H1 (cell line): Measurements from ENCODE around the gene GRID1. TPM values are rescaled to one million over a fixed set of nuclear protein-coding genes. Genes with fewer than 3 reads are reported as not detected.

Experiments used
- CTCF ChIA-PET: fragments of 300-600 bp; sonication (Branson Sonifier 250); formaldehyde crosslinking; loops from one replicate; lab custom pipeline; 2021; ENCODE audit not compliant: partially characterized antibody; lab: Charles Lee
- POLR2A ChIA-PET: fragments of 300-600 bp; sonication (Branson Sonifier 250); formaldehyde crosslinking; loops from one replicate; lab custom pipeline; 2021; ENCODE audit warnings: inconsistent platforms; ENCODE audit not compliant: partially characterized antibody; lab: Charles Lee
- DNase-seq, 2 experiments: peaks; one replicate each; pipeline versions ENCODE4 v3.0.0 to v3.0.0-alpha.2; 2010 to 2022; ENCODE audit warnings: low spot score in 2 of 2, low read depth in 1 of 2, mixed read lengths in 1 of 2
- FAIRE-seq: peaks from 2 replicates; lab custom pipeline; 2011; peaks lifted over from hg19 to GRCh38; lab: Jason Lieb, UNC
- H2AFZ ChIP-seq: 2 replicates; pipeline ENCODE4 v1.8.1; 2012; ENCODE audit warnings: low read length, inconsistent platforms
- H2AK5ac ChIP-seq: 2 replicates; pipeline ENCODE4 v1.6.1; 2013; ENCODE audit warnings: low read depth, low read length
- H2BK120ac ChIP-seq: replicated peaks from 2 replicates; pipeline ENCODE3; 2013; ENCODE audit warnings: low read depth, low read length, inconsistent platforms
- H2BK12ac ChIP-seq: 2 replicates; pipeline ENCODE4 v1.6.1; 2013; ENCODE audit warnings: low read depth, low read length
- H2BK15ac ChIP-seq: 2 replicates; pipeline ENCODE4 v1.6.1; 2013; ENCODE audit warnings: low read length
- H2BK20ac ChIP-seq: 2 replicates; pipeline ENCODE4 v1.6.1; 2013; ENCODE audit warnings: low read length
- H2BK5ac ChIP-seq: 2 replicates; pipeline ENCODE4 v1.6.1; 2013; ENCODE audit warnings: low read depth, low read length
- H3K14ac ChIP-seq: 2 replicates; pipeline ENCODE4 v1.6.1; 2013; ENCODE audit warnings: inconsistent platforms; ENCODE audit not compliant: insufficient read length
- H3K18ac ChIP-seq: 2 replicates; pipeline ENCODE4 v1.6.1; 2013; ENCODE audit warnings: low read length; ENCODE audit errors: extremely low read depth
- H3K23ac ChIP-seq: 2 replicates; pipeline ENCODE4 v1.6.1; 2013; ENCODE audit warnings: inconsistent platforms; ENCODE audit not compliant: insufficient read length
- H3K23me2 ChIP-seq: 2 replicates; pipeline ENCODE4 v1.6.1; 2013; ENCODE audit warnings: low read depth, low read length
- H3K27ac ChIP-seq: 2 replicates; pipeline ENCODE4 v1.6.1; 2011; ENCODE audit warnings: low read depth, low read length, inconsistent platforms
- H3K27me3 ChIP-seq, 4 experiments: replicated peaks in 1 of 4; 1 replicate in 1 of 4; 2 replicates in 3 of 4; pipeline versions ENCODE4 v1.6.1 to v1.8.1; 2011 to 2013; ENCODE audit warnings: low read length in 3 of 4, mild to moderate bottlenecking in 3 of 4, inconsistent platforms in 2 of 4, mixed read lengths in 2 of 4, moderate library complexity in 1 of 4; ENCODE audit not compliant: control insufficient read depth in 3 of 4, insufficient read depth in 3 of 4; ENCODE audit errors: extremely low read depth in 1 of 4
- H3K36me3 ChIP-seq, 4 experiments: 2 replicates each; pipeline versions ENCODE4 v1.6.1 to v1.8.1; 2011 to 2013; ENCODE audit warnings: mild to moderate bottlenecking in 4 of 4, low read length in 3 of 4, moderate library complexity in 2 of 4, control low read depth in 1 of 4, inconsistent platforms in 1 of 4; ENCODE audit not compliant: insufficient read depth in 4 of 4, control insufficient read depth in 2 of 4
- H3K4ac ChIP-seq: replicated peaks from 2 replicates; pipeline ENCODE3; 2013; ENCODE audit warnings: low read length, low read depth, mixed read lengths, inconsistent platforms; ENCODE audit not compliant: insufficient read length
- H3K4me1 ChIP-seq, 4 experiments: replicated peaks in 1 of 4; 1 replicate in 1 of 4; 2 replicates in 3 of 4; pipeline versions ENCODE4 v1.6.1 to v1.8.1; 2011 to 2013; ENCODE audit warnings: low read length in 3 of 4, inconsistent platforms in 2 of 4, mixed read lengths in 1 of 4; ENCODE audit not compliant: insufficient read depth in 4 of 4, control insufficient read depth in 3 of 4
- H3K4me2 ChIP-seq, 2 experiments: 2 replicates each; pipeline versions ENCODE4 v1.6.1 to v1.8.1; 2011 to 2013; ENCODE audit warnings: low read depth in 2 of 2, low read length in 2 of 2, control low read depth in 1 of 2, inconsistent platforms in 1 of 2, mild to moderate bottlenecking in 1 of 2; ENCODE audit not compliant: insufficient read depth in 1 of 2
- H3K4me3 ChIP-seq, 4 experiments: fragments of 200-600, 300-600 bp in 1 of 4; sonication (generic), shearing (Covaris generic), sonication (Bioruptor Twin) in 1 of 4; 2 replicates each; pipeline versions ENCODE4 v1.5.1 to v1.8.1; 2011 to 2016; ENCODE audit warnings: low read length in 4 of 4, low read depth in 3 of 4, control low read depth in 2 of 4, inconsistent platforms in 2 of 4, mild to moderate bottlenecking in 2 of 4, mixed read lengths in 1 of 4, moderate library complexity in 1 of 4; ENCODE audit not compliant: insufficient read depth in 2 of 4; ENCODE audit errors: extremely low read depth in 1 of 4
- H3K56ac ChIP-seq: replicated peaks from 2 replicates; pipeline ENCODE3; 2013; ENCODE audit warnings: low read depth, mild to moderate bottlenecking, mixed read lengths, low read length, inconsistent platforms; ENCODE audit not compliant: insufficient read length
- H3K79me1 ChIP-seq: 2 replicates; pipeline ENCODE4 v1.6.1; 2013; ENCODE audit warnings: low read depth, low read length, control low read depth
- H3K79me2 ChIP-seq, 2 experiments: 2 replicates each; pipeline versions ENCODE4 v1.6.1 to v1.8.1; 2012 to 2013; ENCODE audit warnings: low read length in 2 of 2, mild to moderate bottlenecking in 2 of 2, inconsistent platforms in 1 of 2; ENCODE audit not compliant: insufficient read depth in 2 of 2, control insufficient read depth in 1 of 2
- H3K9ac ChIP-seq, 4 experiments: replicated peaks in 1 of 4; 1 replicate in 1 of 4; 2 replicates in 3 of 4; pipeline versions ENCODE4 v1.6.1 to v1.8.1; 2011 to 2013; ENCODE audit warnings: low read depth in 3 of 4, low read length in 3 of 4, control low read depth in 2 of 4, mild to moderate bottlenecking in 2 of 4, moderate library complexity in 2 of 4, inconsistent platforms in 1 of 4; ENCODE audit errors: extremely low read depth in 1 of 4
- H3K9me3 ChIP-seq, 2 experiments: 2 replicates each; pipeline versions ENCODE4 v1.6.1 to v1.8.1; 2012 to 2013; ENCODE audit warnings: mild to moderate bottlenecking in 2 of 2, moderate library complexity in 2 of 2, control low read depth in 1 of 2, inconsistent platforms in 1 of 2, low read depth in 1 of 2, low read length in 1 of 2, mixed read lengths in 1 of 2; ENCODE audit not compliant: insufficient read depth in 2 of 2
- H4K20me1 ChIP-seq, 2 experiments: replicated peaks in 1 of 2; 2 replicates each; pipeline versions ENCODE3 to v1.8.1; 2011 to 2013; ENCODE audit warnings: inconsistent platforms in 2 of 2, low read length in 2 of 2, mild to moderate bottlenecking in 1 of 2; ENCODE audit not compliant: insufficient read depth in 2 of 2, control insufficient read depth in 1 of 2
- H4K5ac ChIP-seq: 2 replicates; pipeline ENCODE4 v1.6.1; 2013; ENCODE audit warnings: low read length, low read depth, mixed read lengths, inconsistent platforms; ENCODE audit not compliant: insufficient read length
- H4K8ac ChIP-seq: 2 replicates; pipeline ENCODE4 v1.8.0; 2013; ENCODE audit warnings: mild to moderate bottlenecking, moderate library complexity, low read length, inconsistent platforms; ENCODE audit not compliant: insufficient read depth; ENCODE audit errors: extremely low read depth
- H4K91ac ChIP-seq: replicated peaks from 2 replicates; pipeline ENCODE3; 2013; ENCODE audit warnings: low read length, mixed read lengths, inconsistent platforms; ENCODE audit not compliant: insufficient read length
- BCL11A ChIP-seq, 2 experiments: IDR thresholded peaks; one replicate each; pipeline ENCODE4 v1.6.1; 2011; ENCODE audit warnings: low read depth in 2 of 2, low read length in 2 of 2, mild to moderate bottlenecking in 2 of 2
- CBX5 ChIP-seq: fragments of 300-800, 300-1000 bp; sonication (generic); IDR thresholded peaks from 2 replicates; pipeline ENCODE4 v1.7.1; 2016; ENCODE audit warnings: antibody characterized with exemption, low read length, low read depth
- CTBP2 ChIP-seq: IDR thresholded peaks from 2 replicates; pipeline ENCODE4 v1.7.0; 2011; ENCODE audit warnings: borderline replicate concordance, mild to moderate bottlenecking, moderate library complexity, mixed read lengths, low read length; ENCODE audit not compliant: insufficient read depth, insufficient read length
- EGR1 ChIP-seq: IDR thresholded peaks from 2 replicates; pipeline ENCODE4 v1.6.1; 2011; ENCODE audit warnings: low read depth, low read length, borderline replicate concordance
- EP300 ChIP-seq, 2 experiments: IDR thresholded peaks; 1 replicate in 1 of 2; 2 replicates in 1 of 2; pipeline ENCODE4 v1.6.1; 2011 to 2012; ENCODE audit warnings: low read depth in 2 of 2, low read length in 2 of 2, mild to moderate bottlenecking in 2 of 2, borderline replicate concordance in 1 of 2, inconsistent platforms in 1 of 2, moderate library complexity in 1 of 2
- GABPA ChIP-seq: IDR thresholded peaks from 2 replicates; pipeline ENCODE4 v1.6.1; 2011; ENCODE audit warnings: mild to moderate bottlenecking, low read length, moderate library complexity, borderline replicate concordance; ENCODE audit not compliant: insufficient read depth
- GTF2F1 ChIP-seq: IDR thresholded peaks from 2 replicates; pipeline ENCODE4 v1.6.1; 2012; ENCODE audit warnings: low read depth, low read length, improper control_type of control experiment, borderline replicate concordance
- HDAC2 ChIP-seq, 2 experiments: fragments of 300-600 bp in 1 of 2; sonication (generic) in 1 of 2; IDR thresholded peaks; 2 replicates each; pipeline ENCODE4 v1.6.1; 2011 to 2012; ENCODE audit warnings: low read depth in 2 of 2, low read length in 2 of 2, mild to moderate bottlenecking in 2 of 2, moderate library complexity in 2 of 2, borderline replicate concordance in 1 of 2, inconsistent platforms in 1 of 2
- JUND ChIP-seq: IDR thresholded peaks from 2 replicates; pipeline ENCODE4 v1.6.1; 2011; ENCODE audit warnings: mild to moderate bottlenecking, improper control_type of control experiment, low read length
- NANOG ChIP-seq: IDR thresholded peaks from 2 replicates; pipeline ENCODE4 v1.6.1; 2011; ENCODE audit warnings: low read length, low read depth, mild to moderate bottlenecking, inconsistent platforms; ENCODE audit not compliant: insufficient read depth, poor library complexity, severe bottlenecking
- RXRA ChIP-seq: IDR thresholded peaks from 2 replicates; pipeline ENCODE4 v1.6.1; 2011; ENCODE audit warnings: low read depth, mild to moderate bottlenecking, low read length, moderate library complexity; ENCODE audit not compliant: insufficient read depth
- SP2 ChIP-seq: IDR thresholded peaks from 2 replicates; pipeline ENCODE4 v1.6.1; 2012; ENCODE audit warnings: mild to moderate bottlenecking, low read length, inconsistent platforms
- TAF7 ChIP-seq: optimal IDR thresholded peaks from 2 replicates; pipeline ENCODE3; 2011; ENCODE audit warnings: low read depth, mild to moderate bottlenecking, inconsistent platforms, low read length, moderate library complexity, borderline replicate concordance
- TEAD4 ChIP-seq: IDR thresholded peaks from 2 replicates; pipeline ENCODE4 v1.6.1; 2012; ENCODE audit warnings: low read depth, low read length, inconsistent platforms, mixed read lengths
- WGBS, 2 experiments: shearing (Covaris generic) in 1 of 2; methylation state at CpG; one replicate each; pipeline versions ENCODE4 v1.1.6 to v1.1.7; 2013 to 2015; ENCODE audit warnings: low lambda C conversion rate in 2 of 2, mixed read lengths in 2 of 2, inconsistent platforms in 1 of 2, low coverage in 1 of 2, missing lambda C conversion rate in 1 of 2; ENCODE audit not compliant: insufficient replicate concordance in 2 of 2, insufficient coverage in 1 of 2, insufficient read length in 1 of 2; ENCODE audit errors: extremely low coverage in 1 of 2, missing lambda C conversion rate in 1 of 2; 5-methylcytosine and 5-hydroxymethylcytosine counted together
- polyA plus RNA-seq, 7 experiments: library from polyadenylated mRNA; depleted of rRNA in 3 of 7; stranded (reverse) in 5 of 7; unstranded in 2 of 7; fragments of >200 nt in 5 of 7; fragments of 200-250 nt in 2 of 7; gene quantifications; 1 replicate in 5 of 7; 2 replicates in 1 of 7; 4 replicates in 1 of 7; pipeline versions ENCODE4 v1.2.1 to v1.2.3, GENCODE V29; 2011 to 2013; ENCODE audit warnings: missing spikeins in 2 of 7, mixed read lengths in 2 of 7
- total RNA-seq: library from RNA; stranded (reverse); fragmentation: NEBNext Ultra II Directional; extraction: Animal tissue kit (Norgen Biotek cat#: 25700); gene quantifications from 2 replicates; pipeline ENCODE4 v1.2.1, GENCODE V29; 2021

GRID1 gene
- total and polyA plus RNA-seq, 2 of the 8 experiments (the other 6 are each of a cell fraction or from before 2014, with no cell fraction given): 0.22 to 0.30 TPM

DNA sequence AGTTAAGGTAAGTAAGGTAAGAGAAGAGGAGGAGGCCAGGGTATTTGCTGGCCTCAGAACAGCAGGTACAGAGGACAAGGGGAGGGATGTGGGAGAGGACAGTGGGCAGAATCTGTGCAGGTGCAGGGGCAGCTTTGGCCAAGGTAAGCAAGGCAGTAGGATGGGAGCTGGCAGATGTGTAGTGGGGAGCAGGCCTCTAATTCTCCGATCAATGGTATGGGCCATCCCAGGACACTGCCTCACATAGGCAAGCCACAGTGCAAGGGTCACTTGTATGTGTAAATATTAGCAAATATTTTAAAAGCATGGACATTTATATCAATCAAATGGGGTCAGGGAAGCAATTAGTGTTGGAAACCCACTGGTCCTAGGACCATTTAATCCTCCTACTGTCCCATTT lies 373.5 kb downstream of the GRID1 start:
- no peak overlapping the region for H3K23ac ChIP-seq
- FAIRE-seq: no peak
- no peaks in the 10 kb centered on the region for H4K20me1 ChIP-seq
- H2BK15ac ChIP-seq: no peak overlapping the region
- no peaks in the 10 kb centered on the region; the same call in 1 of the 2 replicates for H3K23me2 ChIP-seq
- no peak overlapping the region for H3K14ac ChIP-seq
- H3K27ac ChIP-seq: no peak overlapping the region
- 100% methylated on average over 1 of the region's 1 CpG; no CpG with 5 or more reads in 1 of the 2 experiments for WGBS, 2 experiments
- H3K4me3 ChIP-seq: no peak overlapping the region
- no peaks in the 10 kb centered on the region for H3K79me2 ChIP-seq
- ChIA-PET POLR2A (no interaction called here), CTCF (interaction anchor here (1.2 to 1.7 kb wide), 4 partner anchors 10 to 146 kb away, joined by 3 to 4 read pairs (median 4); no protein-coding TSS in a partner anchor)
- H4K91ac ChIP-seq: no peak overlapping the region
- no peaks in the 10 kb centered on the region for H3K79me1 ChIP-seq
- H3K4me1 ChIP-seq: no peaks in the 10 kb centered on the region
- H3K4me2 ChIP-seq: no peak overlapping the region
- no peak overlapping the region for H2BK20ac ChIP-seq
- H2AFZ ChIP-seq: no peak overlapping the region
- H3K56ac ChIP-seq: no peak overlapping the region
- DNase-seq: no peak
- H3K9ac ChIP-seq: no peak overlapping the region
- H3K9me3 ChIP-seq: no peaks in the 10 kb centered on the region
- peaks cover 0 to 2% (median 0%) of the 10 kb centered on the region in 4 experiments; a peak in 1 of 7 replicates for H3K27me3 ChIP-seq
- H2BK5ac ChIP-seq: no peak overlapping the region
- no peak overlapping the region for H2AK5ac ChIP-seq
- no peak overlapping the region for H4K8ac ChIP-seq
- H3K18ac ChIP-seq: no peak overlapping the region
- no peak overlapping the region for H2BK12ac ChIP-seq
- no peak overlapping the region for H4K5ac ChIP-seq
- H2BK120ac ChIP-seq: no peak overlapping the region
- no peaks in the 10 kb centered on the region for H3K36me3 ChIP-seq
- no peak overlapping the region for H3K4ac ChIP-seq
- TF ChIP-seq HDAC2 (IDR thresholded peaks at IDR 0.05; ENCODE audit: borderline replicate concordance in 1 of 2, low read depth in 2 of 2, low read length in 2 of 2): no peak
- no peak for TF ChIP-seq CBX5
- no peak for TF ChIP-seq JUND
- no peak for TF ChIP-seq BCL11A (IDR thresholded peaks at IDR 0.05; ENCODE audit: low read depth in 2 of 2, low read length in 2 of 2)
- TF ChIP-seq EP300 (IDR thresholded peaks at IDR 0.05; ENCODE audit: borderline replicate concordance in 1 of 2, low read depth in 2 of 2, low read length in 2 of 2): no peak
- TF ChIP-seq CTBP2: no peak
- no peak for TF ChIP-seq GTF2F1
- TF ChIP-seq EGR1: no peak
- TF ChIP-seq SP2: no peak
- TF ChIP-seq TEAD4: no peak
- TF ChIP-seq RXRA: no peak
- TF ChIP-seq GABPA: no peak
- TF ChIP-seq TAF7: no peak
- no peak for TF ChIP-seq NANOG
